ENCODE results near the gene RNF17.

- TF ChIP-seq YY1 (IDR thresholded peaks at IDR 0.05; ENCODE audit: insufficient read depth, insufficient read length): no peak
- no peak for TF ChIP-seq ZNF274 (IDR thresholded peaks at IDR 0.05; ENCODE audit: low read depth, low read length)
- TF ChIP-seq SUZ12 (IDR thresholded peaks at IDR 0.05; ENCODE audit: extremely low read depth, insufficient read depth, insufficient read length): no peak
These were observed 152.5 kb downstream of the RNF17 start for GRCh38 chr13:24916464-24916863.
